Endodermal cell (in vitro differentiated cells): ENCODE measurements around the gene EVX1. TPM values are rescaled to one million over a fixed set of nuclear protein-coding genes. Genes with fewer than 3 reads are reported as not detected.

ENCODE experiments used
- DNase-seq: peaks from one replicate; pipeline ENCODE4 v3.0.0-alpha.2; 2017
- H3K27ac ChIP-seq: 2 replicates; pipeline ENCODE4 v1.5.1; 2013; ENCODE audit warnings: mild to moderate bottlenecking, low read depth, low read length, moderate library complexity
- H3K27me3 ChIP-seq: 2 replicates; pipeline ENCODE4 v1.6.1; 2013; ENCODE audit warnings: mild to moderate bottlenecking, low read length, moderate library complexity; ENCODE audit not compliant: insufficient read depth, control insufficient read depth, poor library complexity, severe bottlenecking
- H3K36me3 ChIP-seq: 2 replicates; pipeline ENCODE4 v1.7.0; 2013; ENCODE audit warnings: mild to moderate bottlenecking, low read length, moderate library complexity; ENCODE audit not compliant: control insufficient read depth, insufficient read depth
- H3K4me1 ChIP-seq: one replicate; pipeline ENCODE4 v1.7.0; 2013; ENCODE audit warnings: low read length; ENCODE audit not compliant: control insufficient read depth, insufficient read depth
- H3K4me3 ChIP-seq: 2 replicates; pipeline ENCODE4 v1.5.1; 2013; ENCODE audit warnings: mild to moderate bottlenecking, low read length, moderate library complexity
- H3K9ac ChIP-seq: 2 replicates; pipeline ENCODE4 v1.6.1; 2013; ENCODE audit warnings: mild to moderate bottlenecking, low read length, moderate library complexity; ENCODE audit not compliant: poor library complexity, severe bottlenecking; ENCODE audit errors: extremely low read depth
- H3K9me3 ChIP-seq: 2 replicates; pipeline ENCODE4 v1.6.1; 2013; ENCODE audit warnings: mild to moderate bottlenecking, low read length, moderate library complexity; ENCODE audit not compliant: control insufficient read depth
- H3K27ac Mint-ChIP-seq: 2 replicates; pipeline ENCODE4 v1.8.0; 2020; ENCODE audit warnings: mixed read lengths
- H3K27me3 Mint-ChIP-seq: 2 replicates; pipeline ENCODE4 v1.8.0; 2021; ENCODE audit warnings: mild to moderate bottlenecking, mixed read lengths; ENCODE audit not compliant: insufficient read depth
- H3K36me3 Mint-ChIP-seq: 2 replicates; pipeline ENCODE4 v1.8.0; 2020; ENCODE audit warnings: low read depth, mixed read lengths
- H3K4me1 Mint-ChIP-seq: 2 replicates; pipeline ENCODE4 v1.8.0; 2020; ENCODE audit warnings: mixed read lengths
- H3K4me3 Mint-ChIP-seq: 2 replicates; pipeline ENCODE4 v1.8.0; 2020; ENCODE audit warnings: mild to moderate bottlenecking, moderate library complexity, mixed read lengths
- H3K9me3 Mint-ChIP-seq: 2 replicates; pipeline ENCODE4 v1.8.0; 2020; ENCODE audit warnings: mild to moderate bottlenecking, mixed read lengths
- CTCF ChIP-seq: fragments of 200-600 bp; sonication (generic); conservative IDR thresholded peaks from 2 replicates; pipeline ENCODE4 v1.5.0; 2021; ENCODE audit warnings: antibody characterized with exemption, mild to moderate bottlenecking
- WGBS, 2 experiments: methylation state at CpG; one replicate each; pipeline versions ENCODE4 v1.1.5 to v1.1.7; 2013; ENCODE audit warnings: missing lambda C conversion rate in 2 of 2, mixed read lengths in 1 of 2; ENCODE audit not compliant: insufficient coverage in 1 of 2, insufficient read length in 1 of 2; 5-methylcytosine and 5-hydroxymethylcytosine counted together
- long read RNA-seq, 4 experiments: library from polyadenylated mRNA in 2 of 4; library from RNA in 1 of 4; library from capped mRNA in 1 of 4; stranded (forward) in 3 of 4; unstranded in 1 of 4; transcript quantifications; one replicate each; pipeline ENCODE4 v2.0.0, GENCODE V29; 2020 to 2021; ENCODE audit warnings: inconsistent platforms in 1 of 4
- polyA plus RNA-seq, 2 experiments: library from polyadenylated mRNA; stranded (reverse); fragments of 50-300 nt; gene quantifications; one replicate each; pipeline ENCODE4 v1.2.3, GENCODE V29; 2013
- total RNA-seq, 2 donors: library from RNA; stranded (reverse); fragmentation: NEBNext Ultra II Directional in 1 of 2; extraction: Animal tissue kit (Norgen Biotek cat#: 25700) in 1 of 2; gene quantifications; 2 replicates in 1 of 2; 3 replicates in 1 of 2; pipeline ENCODE4 v1.2.1, GENCODE V29; 2021

The EVX1 gene
- total RNA-seq = 10 to 100 TPM in 1 of 2 donors, 1 to 10 TPM in 1; 4.9 to 10.7 TPM
- 1.7 TPM for polyA plus RNA-seq (2013, experiment 1 of 2)
- polyA plus RNA-seq (2013, experiment 2 of 2) = 1.3 TPM
- long read RNA-seq, experiment 1, partial matches to known transcripts = 0 of 4 reads
- long read RNA-seq, experiment 1, other reads (novel, unspliced or antisense) = 3 of 4 reads
- long read RNA-seq, experiment 2, partial matches to known transcripts = 1 of 3 reads
- long read RNA-seq, experiment 2, other reads (novel, unspliced or antisense) = 0 of 3 reads
- long read RNA-seq, experiment 3, partial matches to known transcripts = 7 of 10 reads
- long read RNA-seq, experiment 3, other reads (novel, unspliced or antisense) = 0 of 10 reads
- long read RNA-seq, experiment 4 = 0 reads

GRCh38 chr7:27242555-27243339 is at the start of gene EVX1:
Gene EVX1, plus strand, starts transcription at chr7:27242802. Its CDS starts 229 bp downstream, at chr7:27243031.
- Histone ChIP-seq H3K9me3 (no peaks in the 10 kb centered on the region), H3K9ac (no peak within 1 kb of the TSS), H3K4me1 (peaks cover 9% of the 10 kb centered on the region), H3K27ac (no peak within 1 kb of the TSS), H3K36me3 (no peaks in the 10 kb centered on the region), H3K27me3 (peaks cover 100% of the 10 kb centered on the region), H3K4me3 (peak within 1 kb of the TSS; percentile 74)
- Mint-ChIP-seq H3K4me1 (peaks cover 58% of the 10 kb centered on the region), H3K27me3 (peaks cover 96% of the 10 kb centered on the region), H3K27ac (peak within 1 kb of the TSS; percentile 25), H3K9me3 (no peaks in the 10 kb centered on the region), H3K36me3 (peaks cover 10% of the 10 kb centered on the region), H3K4me3 (peak within 1 kb of the TSS; percentile 75)
- WGBS, 2 experiments = 0% methylated on average over 23 to 62 of the region's 62 CpGs
- peak; percentile 82 for DNase-seq
- no peak for TF ChIP-seq CTCF

GRCh38 chr7:27193335-27194001 is 49.1 kb upstream of the EVX1 start:
- no peak overlapping the region for H3K9ac ChIP-seq

More at GRCh38 chr7:27193335-27194001, 49.1 kb upstream of the EVX1 start:
- TF ChIP-seq CTCF = no peak
- Histone ChIP-seq H3K4me3 (no peak overlapping the region), H3K27me3 (peaks cover 100% of the 10 kb centered on the region), H3K36me3 (no peaks in the 10 kb centered on the region), H3K9me3 (no peaks in the 10 kb centered on the region), H3K27ac (no peak overlapping the region), H3K4me1 (peaks cover 3% of the 10 kb centered on the region)
- no peaks in the 10 kb centered on the region for H3K36me3 Mint-ChIP-seq
- H3K4me1 Mint-ChIP-seq = peaks cover 6% of the 10 kb centered on the region
- H3K27me3 Mint-ChIP-seq = peaks cover 99% of the 10 kb centered on the region
- no peak overlapping the region for H3K27ac Mint-ChIP-seq
- no peak overlapping the region for H3K4me3 Mint-ChIP-seq
- no peaks in the 10 kb centered on the region for H3K9me3 Mint-ChIP-seq
- 10% methylated on average over 18 to 29 of the region's 29 CpGs for WGBS, 2 experiments
- peak; percentile 64 for DNase-seq
